LNCaP clone FGC (cell line): ENCODE data around the gene PTPN3.
A peak's percentile ranks its signal among the peaks of the same experiment; 100 is the strongest.

Source experiments
- DNase-seq: peaks from one replicate; pipeline ENCODE4 v3.0.0-alpha.2; 2011; ENCODE audit warnings: low read depth
- H3K4me3 ChIP-seq: 2 replicates; pipeline ENCODE4 v1.5.1; 2011; ENCODE audit warnings: mild to moderate bottlenecking, low read depth, low read length, control low read depth
- TF ChIP-seq, protein P1 (sequence below): IDR thresholded peaks from 2 replicates; pipeline ENCODE4 v1.5.1; 2012; ENCODE audit warnings: mild to moderate bottlenecking; ENCODE audit not compliant: control insufficient read depth, insufficient read depth; ENCODE audit errors: extremely low read depth

Gene PTPN3

DNA sequence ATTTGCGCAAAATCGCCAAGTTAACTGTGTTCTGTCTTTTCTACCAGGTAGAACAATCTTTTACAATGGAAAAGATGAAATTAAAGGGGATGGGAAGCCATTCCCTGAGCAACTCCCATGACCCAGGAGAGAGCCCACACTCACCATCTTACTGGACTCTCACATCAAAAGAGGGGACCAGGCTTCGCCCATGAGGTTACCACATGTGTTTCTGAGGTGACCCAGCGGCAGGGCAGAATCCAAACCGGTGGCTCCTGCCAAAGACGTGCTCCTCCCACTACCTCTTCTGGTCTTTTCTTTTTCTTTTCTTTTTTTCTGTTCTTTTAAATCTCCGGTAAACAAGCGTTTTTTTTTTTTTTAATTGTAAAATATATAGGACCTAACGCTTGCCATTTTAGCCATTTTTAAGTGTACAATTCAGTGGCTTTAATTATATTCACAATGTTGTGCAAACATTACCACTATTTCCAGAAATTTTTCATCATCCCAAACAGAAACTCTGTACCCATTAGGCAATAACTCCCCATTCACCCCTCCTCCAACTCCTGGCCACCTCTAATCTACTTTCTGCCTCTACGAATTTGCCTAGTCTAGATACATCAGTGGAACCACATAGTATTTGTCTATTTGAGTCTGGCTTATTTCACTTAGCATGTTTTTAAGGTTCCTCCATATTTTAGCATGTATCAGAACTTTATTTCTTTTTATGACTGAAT is 19.3 kb downstream of the PTPN3 start:
- TF ChIP-seq, protein P1, sequence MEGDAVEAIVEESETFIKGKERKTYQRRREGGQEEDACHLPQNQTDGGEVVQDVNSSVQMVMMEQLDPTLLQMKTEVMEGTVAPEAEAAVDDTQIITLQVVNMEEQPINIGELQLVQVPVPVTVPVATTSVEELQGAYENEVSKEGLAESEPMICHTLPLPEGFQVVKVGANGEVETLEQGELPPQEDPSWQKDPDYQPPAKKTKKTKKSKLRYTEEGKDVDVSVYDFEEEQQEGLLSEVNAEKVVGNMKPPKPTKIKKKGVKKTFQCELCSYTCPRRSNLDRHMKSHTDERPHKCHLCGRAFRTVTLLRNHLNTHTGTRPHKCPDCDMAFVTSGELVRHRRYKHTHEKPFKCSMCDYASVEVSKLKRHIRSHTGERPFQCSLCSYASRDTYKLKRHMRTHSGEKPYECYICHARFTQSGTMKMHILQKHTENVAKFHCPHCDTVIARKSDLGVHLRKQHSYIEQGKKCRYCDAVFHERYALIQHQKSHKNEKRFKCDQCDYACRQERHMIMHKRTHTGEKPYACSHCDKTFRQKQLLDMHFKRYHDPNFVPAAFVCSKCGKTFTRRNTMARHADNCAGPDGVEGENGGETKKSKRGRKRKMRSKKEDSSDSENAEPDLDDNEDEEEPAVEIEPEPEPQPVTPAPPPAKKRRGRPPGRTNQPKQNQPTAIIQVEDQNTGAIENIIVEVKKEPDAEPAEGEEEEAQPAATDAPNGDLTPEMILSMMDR = no peak
- no peak overlapping the region for H3K4me3 ChIP-seq

DNA sequence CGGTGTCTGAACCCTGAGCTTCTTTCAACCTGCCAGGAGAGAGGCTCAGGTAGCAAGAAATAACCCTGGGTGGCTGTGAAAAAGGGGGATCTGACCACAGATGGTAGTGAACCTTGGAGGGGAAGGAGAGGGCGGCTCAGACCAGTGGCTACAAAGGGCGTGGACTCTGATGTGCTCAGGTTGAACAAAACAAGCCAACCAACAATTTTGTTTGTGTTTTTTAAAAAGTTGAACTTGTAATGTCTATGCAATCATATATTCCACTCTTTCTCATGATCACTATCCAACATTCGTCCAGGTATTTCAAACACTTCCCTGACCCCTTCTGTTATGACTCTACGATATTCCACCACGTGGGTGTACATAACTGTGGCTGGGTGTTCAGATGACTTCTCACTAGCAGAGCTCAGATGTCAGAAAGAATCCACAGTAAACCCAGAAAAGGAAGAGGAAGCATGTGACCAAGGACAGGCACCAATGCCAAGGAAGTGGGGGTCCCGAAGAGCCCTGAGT is 20.0 kb downstream of the PTPN3 start:
- TF ChIP-seq, protein P1 = no peak
- DNase-seq = no peak
- no peak overlapping the region for H3K4me3 ChIP-seq

More for the DNA sequence above, 19.3 kb downstream of the PTPN3 start:
- DNase-seq = no peak

DNA sequence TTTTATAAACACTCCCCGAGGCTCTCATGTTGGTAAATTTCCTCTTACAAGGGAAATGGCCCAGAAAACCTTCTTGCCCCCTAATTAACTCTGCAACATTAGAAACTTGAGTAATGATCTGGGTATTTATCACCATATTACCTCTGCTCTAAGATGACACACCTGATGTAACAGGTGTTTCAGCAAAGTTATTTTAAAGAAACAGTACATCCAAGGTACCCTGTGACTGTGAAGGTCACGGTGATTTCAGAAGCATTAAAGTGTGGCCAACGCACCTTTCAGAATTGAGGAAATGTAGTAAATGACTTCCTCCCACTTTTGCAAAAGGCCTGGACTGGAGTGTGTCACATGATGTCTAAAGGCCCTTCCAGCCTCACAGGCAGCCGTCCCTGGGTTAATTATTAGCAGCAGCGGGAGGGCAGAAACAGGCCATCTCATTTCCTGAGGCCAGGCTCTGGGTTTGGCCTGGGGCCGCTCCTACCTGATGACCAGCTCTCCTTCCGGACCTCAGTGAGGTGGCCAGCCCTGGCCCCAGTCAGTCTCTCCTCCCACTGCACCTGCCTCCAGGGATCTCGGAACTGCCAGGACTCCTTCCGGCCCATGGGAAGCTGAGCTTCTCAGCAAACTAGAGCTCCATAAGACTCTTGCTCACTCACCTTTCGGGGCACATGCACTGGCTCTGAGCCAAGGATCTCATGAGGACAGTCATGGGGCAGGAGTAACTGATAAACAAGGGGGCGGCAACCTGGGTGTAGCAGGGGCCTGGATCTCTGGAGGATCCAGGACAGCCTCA is 20.7 kb downstream of the PTPN3 start:
- no peak overlapping the region for H3K4me3 ChIP-seq
- TF ChIP-seq, protein P1 = no peak
- DNase-seq = peak; percentile 85

DNA sequence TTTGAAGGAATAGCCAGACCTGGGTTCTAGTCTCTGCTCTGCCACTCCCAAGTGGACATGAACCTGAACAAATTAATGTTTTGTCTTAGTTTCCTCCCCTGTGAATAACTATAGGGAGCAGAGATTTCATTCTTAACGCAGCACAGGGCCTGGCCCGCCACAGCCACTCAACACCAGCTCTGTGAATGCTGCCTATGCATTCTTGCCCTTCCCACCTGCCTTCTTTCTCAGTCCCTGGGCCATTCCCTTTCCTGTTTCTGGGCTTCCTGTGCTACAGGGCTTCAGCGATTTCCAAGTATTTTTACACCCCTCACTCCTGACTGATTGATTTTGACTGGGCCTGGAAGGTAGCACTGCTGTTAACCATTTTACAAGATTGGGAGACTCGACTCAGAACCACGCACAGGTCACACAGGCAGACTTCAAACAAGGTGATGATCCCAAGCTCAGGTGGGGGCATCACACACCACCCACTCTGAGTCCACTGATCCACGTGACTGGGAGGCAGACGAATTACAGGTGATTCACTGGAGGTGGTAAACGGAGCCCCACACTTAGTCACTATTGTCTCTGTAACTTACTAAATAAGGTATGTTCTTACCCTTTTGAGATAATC is 21.4 kb downstream of the PTPN3 start:
- no peak overlapping the region for H3K4me3 ChIP-seq
- TF ChIP-seq, protein P1 = no peak
- DNase-seq = no peak

DNA sequence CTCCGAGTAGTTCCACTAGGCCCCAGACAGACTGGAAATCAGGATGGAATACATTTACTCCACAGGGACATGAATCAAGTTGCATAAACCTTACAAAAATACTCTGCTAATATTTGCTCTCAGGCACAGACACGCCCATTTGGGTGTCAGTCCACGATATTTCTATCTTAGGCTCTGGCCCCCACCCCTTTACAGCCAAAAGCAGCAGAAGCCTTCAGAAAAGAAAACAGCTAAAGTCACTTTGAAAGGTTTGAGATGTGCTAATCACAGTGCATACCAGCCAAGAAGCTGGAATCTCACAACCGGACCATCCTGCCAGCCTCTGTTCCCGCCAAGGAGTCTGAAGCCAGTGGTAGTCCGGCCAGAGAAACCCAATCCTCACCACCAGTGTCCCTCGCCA is 22.6 kb downstream of the PTPN3 start:
- DNase-seq = peak; percentile 35
- TF ChIP-seq, protein P1 = no peak
- no peak overlapping the region for H3K4me3 ChIP-seq

DNA sequence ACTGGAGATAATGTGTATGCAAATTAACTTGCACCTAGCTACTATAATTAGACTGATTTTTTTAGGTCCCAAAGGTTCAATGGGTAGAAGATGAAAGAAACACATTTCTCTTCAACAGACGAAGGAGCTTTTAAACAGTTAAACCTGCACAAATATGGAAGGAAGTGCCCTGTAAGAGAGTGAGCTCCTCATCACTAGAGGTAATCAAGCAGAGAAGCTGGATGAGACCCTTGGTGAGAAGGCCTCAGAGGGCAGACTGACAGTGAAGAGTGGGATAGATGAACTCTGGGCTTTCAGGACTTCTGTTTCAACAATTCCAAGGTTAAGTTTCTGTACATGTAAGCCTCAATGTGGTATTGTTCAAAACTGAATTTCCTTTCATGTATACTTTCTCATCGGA is 23.2 kb downstream of the PTPN3 start:
- DNase-seq = no peak
- TF ChIP-seq, protein P1 = no peak
- no peak overlapping the region for H3K4me3 ChIP-seq
